Endothelial cell of umbilical vein (primary cell): ENCODE data around the gene XIRP2. TPM values are rescaled to one million over a fixed set of nuclear protein-coding genes. Genes with fewer than 3 reads are reported as not detected.

ENCODE experiments used
- BruUV-seq: library from RNA; stranded (reverse); fragments of 400-500 nt; replicated peaks from 2 replicates; lab custom pipeline; 2021; lab: Mats Ljungman, UMichigan
- CTCF ChIA-PET: fragments of 300-600, 350-600 bp; sonication (Branson Sonifier 250); formaldehyde crosslinking; loops from one replicate; lab custom pipeline; 2021; ENCODE audit warnings: antibody characterized with exemption, inconsistent platforms; lab: Charles Lee
- POLR2A ChIA-PET: fragments of 300-600, 350-600 bp; sonication (Branson Sonifier 250); formaldehyde crosslinking; loops from one replicate; lab custom pipeline; 2021; ENCODE audit warnings: antibody characterized with exemption, inconsistent platforms; lab: Charles Lee
- DNase-seq: peaks from one replicate; pipeline ENCODE4 v3.0.0-alpha.2; 2011; ENCODE audit warnings: low read depth, low spot score
- FAIRE-seq: peaks from 2 replicates; lab custom pipeline; 2011; peaks lifted over from hg19 to GRCh38; lab: Jason Lieb, UNC
- H2AFZ ChIP-seq: 2 replicates; pipeline ENCODE4 v1.6.0; 2012; ENCODE audit warnings: low read depth, low read length, control low read depth, inconsistent platforms
- H3K27ac ChIP-seq: 2 replicates; pipeline ENCODE4 v1.5.1; 2011; ENCODE audit warnings: low read depth, mild to moderate bottlenecking, control low read depth, low read length, moderate library complexity; ENCODE audit not compliant: insufficient read depth
- H3K27me3 ChIP-seq, 2 experiments: 2 replicates each; pipeline versions ENCODE4 v1.6.0 to v1.6.1; 2011; ENCODE audit warnings: low read length in 2 of 2, mixed read lengths in 1 of 2; ENCODE audit not compliant: control insufficient read depth in 2 of 2, insufficient read depth in 2 of 2
- H3K36me3 ChIP-seq, 2 experiments: 2 replicates in 1 of 2; 3 replicates in 1 of 2; pipeline ENCODE4 v1.5.1; 2011; ENCODE audit warnings: low read length in 2 of 2, mild to moderate bottlenecking in 1 of 2, moderate library complexity in 1 of 2; ENCODE audit not compliant: control insufficient read depth in 2 of 2, insufficient read depth in 2 of 2; ENCODE audit errors: extremely low read depth in 1 of 2
- H3K4me1 ChIP-seq: 3 replicates; pipeline ENCODE4 v1.5.1; 2011; ENCODE audit warnings: mild to moderate bottlenecking, low read length; ENCODE audit not compliant: control insufficient read depth, insufficient read depth; ENCODE audit errors: extremely low read depth
- H3K4me2 ChIP-seq: 2 replicates; pipeline ENCODE4 v1.6.1; 2011; ENCODE audit warnings: low read length, control low read depth, mixed read lengths; ENCODE audit not compliant: insufficient read depth
- H3K4me3 ChIP-seq, 3 experiments: fragments of 200-600 bp in 1 of 3; sonication (generic), shearing (Covaris generic) in 1 of 3; replicated peaks in 1 of 3; 2 replicates each; pipeline ENCODE4 v1.5.1; 2011 to 2016; ENCODE audit warnings: control low read depth in 3 of 3, low read length in 3 of 3, mild to moderate bottlenecking in 2 of 3, inconsistent platforms in 1 of 3, low read depth in 1 of 3, moderate library complexity in 1 of 3; ENCODE audit not compliant: insufficient read depth in 1 of 3
- H3K79me2 ChIP-seq: 2 replicates; pipeline ENCODE4 v1.6.0; 2012; ENCODE audit warnings: low read length, inconsistent platforms; ENCODE audit not compliant: control insufficient read depth, insufficient read depth
- H3K9ac ChIP-seq: replicated peaks from 2 replicates; pipeline ENCODE3; 2011; ENCODE audit warnings: low read length, control low read depth; ENCODE audit not compliant: insufficient read depth; ENCODE audit errors: extremely low read depth
- H3K9me1 ChIP-seq: replicated peaks from 3 replicates; pipeline ENCODE4 v1.6.0; 2011; ENCODE audit warnings: mild to moderate bottlenecking, low read length; ENCODE audit not compliant: control insufficient read depth, insufficient read depth; ENCODE audit errors: extremely low read depth
- H3K9me3 ChIP-seq: replicated peaks from 2 replicates; pipeline ENCODE4 v1.5.1; 2012; ENCODE audit warnings: low read length, inconsistent platforms; ENCODE audit not compliant: control insufficient read depth, insufficient read depth
- H4K20me1 ChIP-seq: replicated peaks from 2 replicates; pipeline ENCODE3; 2011; ENCODE audit warnings: mild to moderate bottlenecking, low read length; ENCODE audit not compliant: control insufficient read depth, insufficient read depth; ENCODE audit errors: extremely low read depth
- CTCF ChIP-seq, 2 donors: IDR thresholded peaks; 1 replicate in 1 of 2; 2 replicates in 1 of 2; pipeline ENCODE4 v1.5.1; 2011; ENCODE audit warnings: low read length in 2 of 2, mild to moderate bottlenecking in 2 of 2, moderate library complexity in 2 of 2, control low read depth in 1 of 2, inconsistent platforms in 1 of 2, low read depth in 1 of 2; ENCODE audit not compliant: insufficient read depth in 1 of 2; ENCODE audit errors: extremely low read depth in 1 of 2
- EZH2 ChIP-seq: IDR thresholded peaks from 2 replicates; pipeline ENCODE4 v1.6.1; 2012; ENCODE audit warnings: borderline replicate concordance, low read depth, mild to moderate bottlenecking, moderate library complexity, low read length, inconsistent platforms; ENCODE audit not compliant: severe bottlenecking
- FOS ChIP-seq: IDR thresholded peaks from 2 replicates; pipeline ENCODE4 v1.6.1; 2011; ENCODE audit warnings: mild to moderate bottlenecking, low read length, moderate library complexity, borderline replicate concordance; ENCODE audit not compliant: insufficient read depth
- GATA2 ChIP-seq: IDR thresholded peaks from 2 replicates; pipeline ENCODE4 v1.7.0; 2011; ENCODE audit warnings: low read depth, mild to moderate bottlenecking, moderate library complexity, mixed read lengths, low read length; ENCODE audit not compliant: insufficient read length, insufficient read depth
- JUN ChIP-seq: IDR thresholded peaks from 2 replicates; pipeline ENCODE4 v1.6.1; 2011; ENCODE audit warnings: borderline replicate concordance, low read depth; ENCODE audit not compliant: insufficient read length, insufficient read depth
- MAX ChIP-seq: IDR thresholded peaks from 2 replicates; pipeline ENCODE4 v1.6.1; 2011; ENCODE audit not compliant: insufficient read depth, insufficient read length
- MYC ChIP-seq: IDR thresholded peaks from one replicate; pipeline ENCODE4 v1.6.1; 2011; ENCODE audit warnings: mild to moderate bottlenecking, low read depth, low read length
- POLR2A ChIP-seq: IDR thresholded peaks from 2 replicates; pipeline ENCODE4 v1.6.1; 2012; ENCODE audit warnings: low read depth, mild to moderate bottlenecking, control low read depth, low read length
- POLR2AphosphoS5 ChIP-seq: IDR thresholded peaks from 2 replicates; pipeline ENCODE4 v1.6.1; 2012; ENCODE audit warnings: low read depth, mild to moderate bottlenecking, control low read depth, low read length, moderate library complexity; ENCODE audit not compliant: insufficient read depth
- dilution Hi-C: fragments of 300-500 bp; cut with MboI; formaldehyde crosslinking; loops from one replicate; pipeline ENCODE4 v1.15.0; 2019; ENCODE audit warnings: low sequenced_read_pairs; ENCODE audit not compliant: extremely low pct_ligation_motif_present
- intact Hi-C: fragments of 100-400 bp; cut with micrococcal nuclease; formaldehyde crosslinking; loops from one replicate; pipeline ENCODE4 v1.10.0; 2022
- polyA plus RNA-seq, 4 experiments: library from polyadenylated mRNA; depleted of rRNA in 3 of 4; stranded (reverse) in 3 of 4; unstranded in 1 of 4; fragments of >200 nt; gene quantifications; 2 replicates each; pipeline versions ENCODE4 v1.2.1 to v1.2.3, GENCODE V29; 2011 to 2012; ENCODE audit warnings: missing spikeins in 1 of 4
- total RNA-seq: library from RNA; stranded (reverse); gene quantifications from 2 replicates; pipeline ENCODE4 v1.2.3, GENCODE V29; 2021

Gene XIRP2
- total and polyA plus RNA-seq, 2 donors (not counting 3 experiments of a cell fraction or from before 2014, with no cell fraction given) = 0.08 to 0.66 TPM

- no peak overlapping the region for H3K9ac ChIP-seq
- H2AFZ ChIP-seq = peak overlapping the region; percentile 71
- intact Hi-C loops = loop anchor here (5.0 kb wide), 1 partner anchor 982 kb away; no protein-coding TSS in a partner anchor
Observed at GRCh38 chr2:167135706-167136105, 247.4 kb downstream of the XIRP2 start.

More at GRCh38 chr2:167135706-167136105, 247.4 kb downstream of the XIRP2 start:
- Histone ChIP-seq H3K9me1 (no peaks in the 10 kb centered on the region), H3K79me2 (no peaks in the 10 kb centered on the region), H3K4me1 (peaks cover 18% of the 10 kb centered on the region), H3K27ac (peak overlapping the region; percentile 32), H3K4me2 (peak overlapping the region; percentile 39), H3K36me3 (no peaks in the 10 kb centered on the region), H3K27me3 (no peaks in the 10 kb centered on the region), H4K20me1 (no peaks in the 10 kb centered on the region), H3K4me3 (no peak overlapping the region), H3K9me3 (no peaks in the 10 kb centered on the region)
- DNase-seq (peak; percentile 87), FAIRE-seq (peak; percentile 68)
- dilution Hi-C loops = no loop called here
- BruUV-seq = no TSS peak
- ChIA-PET POLR2A (no interaction called here), CTCF (interaction anchor here (0.7 kb wide), 1 partner anchor 10 kb away, joined by 3 read pairs; no protein-coding TSS in a partner anchor)
- TF ChIP-seq MYC (no peak), FOS (no peak), GATA2 (peak; percentile 71), POLR2AphosphoS5 (no peak), JUN (peak; percentile 28), POLR2A (no peak), MAX (no peak), EZH2 (no peak), CTCF (IDR thresholded peaks at IDR 0.05; ENCODE audit: extremely low read depth in 1 of 2, insufficient read depth in 1 of 2, low read depth in 1 of 2, low read length in 2 of 2) (no peak)
